HEK293 (cell line): ENCODE results near the gene DMAC2L.

Experiments
- CTCF ChIP-seq: fragments of 450-650 bp; formaldehyde crosslinking; IDR thresholded peaks from 2 replicates; pipeline ENCODE4 v1.5.1; 2016; ENCODE audit warnings: missing biosample characterization, missing genetic modification characterization
- TCF7L2 ChIP-seq: IDR thresholded peaks from 2 replicates; pipeline ENCODE4 v1.6.1; 2011; ENCODE audit warnings: low read depth, mild to moderate bottlenecking, inconsistent platforms, low read length, moderate library complexity, borderline replicate concordance
- YY1 ChIP-seq: fragments of 450-650 bp; formaldehyde crosslinking; IDR thresholded peaks from 2 replicates; pipeline ENCODE4 v1.5.1; 2018; ENCODE audit warnings: missing biosample characterization, missing genetic modification characterization
- ZBTB7A ChIP-seq: fragments of 450-650 bp; formaldehyde crosslinking; IDR thresholded peaks from 2 replicates; pipeline ENCODE4 v1.5.1; 2016; ENCODE audit warnings: low read depth, missing biosample characterization, missing genetic modification characterization
- ZNF416 ChIP-seq: fragments of 450-650 bp; formaldehyde crosslinking; IDR thresholded peaks from 2 replicates; pipeline ENCODE4 v1.5.1; 2016; ENCODE audit warnings: missing biosample characterization, missing genetic modification characterization
- ZNF704 ChIP-seq: fragments of 450-650 bp; formaldehyde crosslinking; IDR thresholded peaks from 2 replicates; pipeline ENCODE4 v1.5.1; 2016; ENCODE audit warnings: missing biosample characterization, missing genetic modification characterization
- ZNF837 ChIP-seq: fragments of 450-650 bp; formaldehyde crosslinking; IDR thresholded peaks from 2 replicates; pipeline ENCODE4 v1.5.1; 2016; ENCODE audit warnings: missing biosample characterization, missing genetic modification characterization

GRCh38 chr14:50299585-50299984, 12.5 kb upstream of the DMAC2L start:
- TF ChIP-seq TCF7L2 (no peak), CTCF (tag by site-specific recombination) (no peak), ZNF416 (tag by site-specific recombination) (no peak), ZNF704 (no peak), YY1 (tag by site-specific recombination) (no peak), ZBTB7A (tag by site-specific recombination) (no peak), ZNF837 (tag by site-specific recombination) (no peak)
